NK-92 (cell line): Measurements from ENCODE around the gene RBMS1.

Experiments used
- DNase-seq: peaks from one replicate; lab custom pipeline; 2025; ENCODE audit not compliant: unreplicated experiment; lab: John Stamatoyannopoulos, UW

RBMS1 gene

DNA sequence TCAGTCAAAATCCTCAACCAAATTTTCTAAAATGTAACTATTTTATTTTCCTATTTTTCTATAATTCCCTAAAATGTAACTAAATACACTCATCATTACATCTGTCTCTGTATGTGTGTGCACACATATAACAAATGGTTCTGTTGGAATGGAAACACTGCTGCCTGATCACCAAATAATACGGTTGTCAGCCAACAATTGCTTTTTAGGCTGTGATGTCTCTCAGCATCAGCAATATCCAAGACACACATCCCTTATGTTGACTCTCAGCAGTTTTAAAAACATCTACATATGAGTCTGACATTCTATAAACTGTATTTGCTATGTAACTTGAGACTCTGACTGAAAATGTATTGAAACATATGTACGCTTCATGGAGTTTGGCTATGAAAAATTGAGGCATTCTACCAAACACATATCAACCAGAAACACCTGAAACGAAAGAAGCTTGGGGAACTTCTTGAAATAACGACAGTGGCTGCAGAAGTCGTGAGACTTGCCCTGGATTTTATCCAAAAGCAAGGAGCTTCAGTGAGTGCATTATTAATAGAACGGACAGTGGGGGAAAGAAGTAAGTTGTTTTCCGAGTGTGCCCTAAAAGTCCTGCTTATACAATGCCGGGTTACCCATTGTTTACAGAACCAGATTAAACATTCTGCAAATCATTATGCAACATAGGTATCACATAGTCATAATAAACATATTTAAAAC is 183.3 kb downstream of the RBMS1 start:
- no peak for DNase-seq

DNA sequence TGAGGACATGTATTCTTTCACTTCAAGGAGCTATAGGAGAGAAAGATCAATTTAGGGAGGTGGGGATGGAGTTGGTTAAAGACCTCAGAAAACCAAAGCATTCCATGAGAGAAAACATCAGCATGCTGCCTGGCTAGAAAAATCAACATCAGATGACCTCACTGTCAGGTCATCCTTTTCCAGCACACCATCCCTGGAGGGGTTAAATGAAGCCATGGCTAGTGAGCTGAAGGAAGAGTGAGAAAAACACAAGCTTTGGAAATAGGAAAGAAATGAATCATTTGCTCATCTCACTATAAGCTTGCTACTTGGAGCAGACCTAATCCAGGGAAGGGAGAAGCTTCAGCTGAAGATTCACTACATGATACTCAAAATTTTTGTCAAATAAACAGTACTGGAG is 184.0 kb downstream of the RBMS1 start:
- DNase-seq, result no peak

DNA sequence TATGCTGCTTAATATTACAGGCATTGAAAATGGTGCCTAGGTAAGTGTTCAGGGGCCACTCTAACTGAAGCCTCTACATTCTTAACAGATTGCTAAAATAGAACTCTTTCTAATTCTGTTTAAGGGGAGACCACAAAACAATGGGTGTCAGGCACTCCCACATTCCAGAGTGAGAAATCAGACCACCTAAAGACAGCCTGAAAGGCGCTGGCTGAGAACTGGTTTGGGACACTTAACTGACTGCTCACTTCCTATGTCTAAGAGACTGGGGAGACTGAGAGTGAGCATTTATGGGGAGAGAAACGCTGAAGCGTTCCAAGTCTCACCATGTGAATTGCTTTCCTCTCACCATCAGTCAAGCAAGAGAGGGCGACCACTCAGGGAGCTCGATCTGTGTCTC is 184.7 kb downstream of the RBMS1 start:
- DNase-seq, result no peak

DNA sequence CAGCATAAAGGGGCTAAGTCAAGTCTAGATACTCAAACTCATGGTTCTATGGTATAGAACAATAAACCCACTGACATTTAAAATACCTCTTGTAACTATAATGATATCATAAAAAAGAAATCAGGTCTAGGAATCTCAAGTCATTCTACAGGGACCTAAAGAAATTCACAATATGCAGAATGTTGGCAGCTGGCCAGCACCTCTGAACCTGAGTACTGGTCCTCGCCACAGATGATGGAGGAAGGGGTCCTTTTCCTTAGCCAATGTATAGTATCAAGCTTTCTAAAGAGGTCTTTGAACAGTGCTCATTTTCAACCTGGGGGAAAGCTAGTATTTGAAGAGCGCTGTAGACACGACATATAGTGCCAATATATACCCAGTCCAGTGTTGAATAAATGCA is 185.1 kb downstream of the RBMS1 start:
- no peak for DNase-seq

DNA sequence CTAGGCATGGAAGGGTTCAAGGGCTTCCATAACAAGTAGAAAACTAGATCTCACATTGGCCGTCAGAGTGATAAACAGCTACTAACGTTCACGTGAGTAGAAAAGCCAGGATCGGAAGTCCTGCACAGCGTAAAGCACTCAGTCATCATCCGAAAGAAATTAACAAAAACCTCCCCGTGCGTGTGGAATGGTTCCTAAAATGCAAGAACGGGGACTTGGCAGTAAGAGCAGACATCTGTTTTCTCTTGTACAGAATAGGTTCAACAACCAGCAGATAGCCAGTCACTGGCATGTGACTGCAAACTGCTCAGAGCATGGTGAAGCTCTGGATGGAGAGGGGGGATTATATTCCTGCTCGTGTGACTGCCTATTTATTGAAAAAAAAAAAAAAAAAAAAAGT is 186.6 kb downstream of the RBMS1 start:
- no peak for DNase-seq

DNA sequence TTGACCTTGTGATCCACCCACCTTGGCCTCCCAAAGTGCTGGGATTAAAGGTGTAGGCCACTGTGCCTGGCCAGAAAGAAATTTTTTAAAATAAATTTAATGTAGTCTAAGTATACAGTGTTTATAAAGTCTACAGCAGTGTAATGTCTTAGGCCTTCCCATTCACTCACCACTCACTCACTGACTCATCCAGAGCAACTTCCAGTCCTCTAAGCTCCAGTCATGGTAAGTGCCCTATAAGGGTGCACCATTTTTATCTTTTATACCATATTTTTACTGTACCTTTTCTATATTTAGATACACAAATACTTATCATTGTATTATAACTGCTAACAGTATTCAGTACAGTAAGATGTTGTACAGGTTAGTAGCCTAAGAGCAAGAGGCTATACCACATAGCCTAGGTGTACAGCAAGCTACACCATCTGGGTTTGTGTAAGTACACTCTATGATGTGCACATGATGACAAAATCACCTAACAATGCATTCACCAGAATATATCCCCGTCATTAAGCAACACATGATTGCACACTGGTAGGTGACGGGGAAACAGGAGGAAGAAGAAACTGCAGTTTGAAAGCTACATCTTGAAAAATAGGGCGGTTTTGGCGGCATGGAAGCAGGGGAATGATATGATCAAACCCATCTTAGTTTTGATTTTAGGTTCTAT is 188.4 kb downstream of the RBMS1 start:
- no peak for DNase-seq

DNA sequence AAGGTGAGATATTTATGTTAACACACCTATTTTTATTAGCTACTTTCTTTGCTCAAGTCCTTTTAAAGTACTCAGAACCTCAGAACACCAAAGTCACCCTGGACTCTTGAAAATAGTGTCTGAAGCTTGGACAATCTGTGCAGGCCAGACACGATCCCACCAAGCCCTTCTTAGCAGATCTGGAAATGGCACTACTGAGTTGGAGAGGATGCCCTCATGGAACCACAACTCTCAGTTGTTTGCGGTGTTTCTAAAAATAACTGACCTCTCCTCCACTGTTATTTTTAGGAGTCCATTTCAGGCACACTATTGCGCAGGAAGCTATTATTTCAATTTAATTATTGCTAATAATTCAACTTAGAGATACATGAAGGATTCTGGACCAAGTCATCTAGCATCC is 190.1 kb downstream of the RBMS1 start:
- no peak for DNase-seq

DNA sequence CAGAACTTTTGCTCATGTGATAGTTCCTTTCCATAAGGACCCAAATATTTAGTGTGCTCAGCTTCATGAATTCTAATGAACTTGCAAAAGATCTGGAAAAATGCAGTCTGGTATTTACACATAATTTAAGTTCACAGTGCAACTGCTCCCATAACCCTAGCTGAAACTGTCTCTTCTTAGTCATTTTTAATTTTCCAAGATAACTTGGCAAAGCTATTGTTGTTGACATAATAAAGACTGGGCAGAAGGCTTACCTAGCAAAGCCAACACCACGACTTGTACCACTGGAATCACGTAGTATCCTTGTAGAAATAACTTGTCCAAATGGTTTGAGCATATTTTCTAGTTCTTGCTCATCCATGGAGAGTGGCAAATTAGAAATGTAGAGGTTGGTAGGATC is 190.5 kb downstream of the RBMS1 start:
- no peak for DNase-seq

DNA sequence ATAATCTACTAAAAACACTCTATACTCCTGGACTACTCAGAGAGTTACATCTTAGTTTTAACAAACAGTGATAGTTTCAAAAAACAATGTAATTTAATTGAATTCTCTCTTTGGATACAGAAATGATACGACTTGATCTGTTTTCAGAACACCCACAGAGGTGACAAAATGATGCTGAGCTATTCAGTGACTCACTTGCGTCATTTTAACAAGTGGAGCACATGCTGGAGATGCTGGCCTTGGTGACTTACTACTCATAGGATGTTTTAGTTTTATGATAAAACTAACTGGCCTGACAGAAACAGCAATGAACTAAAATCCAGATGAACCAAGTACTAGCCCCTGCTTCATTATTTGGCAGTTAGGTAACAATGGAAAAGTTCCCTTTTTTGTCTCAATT is 192.2 kb downstream of the RBMS1 start:
- DNase-seq, result no peak

DNA sequence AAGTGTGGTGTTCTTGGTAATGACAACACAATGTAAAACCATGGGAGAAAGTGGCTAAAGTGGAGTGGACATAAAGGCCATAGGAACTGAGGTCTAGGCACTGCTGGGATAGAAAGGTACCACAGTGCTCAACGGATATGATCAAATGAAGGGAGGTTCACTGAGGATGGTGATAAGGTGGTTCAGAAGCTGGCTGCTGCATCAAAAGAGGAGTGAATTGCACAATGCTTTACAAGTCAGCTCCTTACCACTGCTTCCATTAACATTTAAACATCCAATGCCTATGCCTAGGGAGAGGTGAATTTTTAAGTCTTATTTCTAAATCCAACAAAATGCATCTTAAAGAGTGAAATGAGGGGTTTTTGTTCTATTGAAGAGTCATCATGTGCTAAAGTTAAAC is 193.4 kb downstream of the RBMS1 start:
- DNase-seq, result no peak

DNA sequence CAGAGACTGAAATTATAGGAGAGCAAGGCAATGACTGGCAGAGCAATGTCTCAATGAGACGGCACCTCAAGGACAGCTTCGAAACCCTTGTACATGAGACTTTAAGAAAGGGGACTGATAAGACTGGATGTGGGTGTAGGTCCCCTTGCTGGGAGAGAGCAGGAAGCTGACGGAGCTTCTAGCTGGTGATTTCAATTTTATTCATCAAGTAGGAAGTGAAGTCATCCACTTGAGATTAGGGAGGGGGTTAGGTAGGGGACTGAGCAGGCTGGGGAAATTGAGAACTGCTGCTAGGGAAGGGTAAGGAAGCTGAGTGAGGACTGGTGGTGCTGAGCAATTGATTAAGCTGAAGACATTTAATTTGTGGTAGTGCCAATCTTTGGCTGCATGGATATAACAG is 194.1 kb downstream of the RBMS1 start:
- DNase-seq, result no peak

DNA sequence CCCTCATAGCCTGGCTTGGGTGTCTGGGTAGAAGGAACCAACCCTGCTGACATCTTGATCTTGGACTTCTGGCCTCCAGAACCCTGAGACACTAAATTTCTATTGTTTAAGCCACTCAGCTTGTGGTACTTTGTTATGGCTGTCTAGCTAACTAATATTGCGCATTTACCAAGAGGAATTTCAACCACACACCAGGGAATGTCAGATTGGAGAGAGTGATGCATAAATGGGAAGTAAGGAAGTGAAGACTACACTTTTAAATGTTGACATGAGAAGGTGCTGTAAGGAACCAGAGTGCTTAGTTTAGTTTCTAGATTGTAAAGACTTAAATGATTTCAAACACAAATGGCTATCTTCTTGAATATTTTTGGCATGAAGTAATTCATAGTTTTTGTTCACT is 194.6 kb downstream of the RBMS1 start:
- no peak for DNase-seq

DNA sequence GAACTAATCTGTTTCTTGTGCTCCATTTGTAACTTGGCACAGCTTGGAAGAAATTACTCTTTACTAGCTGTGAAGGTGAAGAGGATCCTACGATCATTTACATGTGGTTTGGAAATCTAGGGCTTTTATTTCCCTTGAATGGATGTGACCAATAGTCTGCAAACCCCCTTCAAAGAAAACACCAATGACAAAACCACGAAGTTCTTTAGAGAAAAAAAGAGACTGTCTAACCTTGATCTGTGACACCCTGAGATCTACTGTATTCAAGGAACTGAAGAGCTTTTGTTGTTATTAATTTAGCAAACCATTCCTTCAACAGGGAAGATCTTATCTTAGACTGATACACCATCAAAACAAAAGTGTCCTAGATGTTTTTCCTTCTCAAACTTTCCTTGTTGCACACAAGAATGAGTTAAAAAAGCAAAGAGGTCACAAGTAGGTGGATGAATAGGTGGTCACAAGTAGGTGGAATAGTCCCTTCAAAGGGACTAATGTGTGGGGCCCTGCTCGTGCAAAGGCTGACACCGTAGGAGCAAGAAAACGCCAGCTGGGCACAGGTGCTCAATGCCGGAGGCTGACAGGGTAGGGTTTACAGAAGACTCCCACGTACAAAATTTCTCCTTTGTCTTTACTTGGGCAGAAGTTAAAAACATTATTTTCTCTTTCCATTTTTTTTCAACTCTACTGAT is 197.9 kb downstream of the RBMS1 start:
- DNase-seq, result no peak

DNA sequence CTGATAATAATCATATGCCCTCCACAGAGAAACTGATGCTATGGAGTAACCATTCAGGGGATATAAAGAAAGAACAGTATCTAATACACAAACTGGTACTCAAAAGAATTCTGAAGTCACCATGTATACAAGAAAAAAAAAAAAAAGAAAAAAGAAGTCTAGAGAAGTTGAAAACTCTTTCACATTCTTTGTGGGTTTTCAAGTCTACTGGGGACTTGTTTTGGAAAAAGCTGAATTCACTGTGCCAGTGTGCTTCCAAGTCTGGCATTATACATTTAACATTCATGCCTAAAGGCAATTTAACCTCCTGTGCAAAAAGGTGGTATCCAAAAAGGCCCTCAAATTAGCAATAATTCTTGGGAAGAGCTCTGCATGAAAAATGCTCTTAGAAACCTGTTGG is 198.7 kb downstream of the RBMS1 start:
- DNase-seq, result no peak

DNA sequence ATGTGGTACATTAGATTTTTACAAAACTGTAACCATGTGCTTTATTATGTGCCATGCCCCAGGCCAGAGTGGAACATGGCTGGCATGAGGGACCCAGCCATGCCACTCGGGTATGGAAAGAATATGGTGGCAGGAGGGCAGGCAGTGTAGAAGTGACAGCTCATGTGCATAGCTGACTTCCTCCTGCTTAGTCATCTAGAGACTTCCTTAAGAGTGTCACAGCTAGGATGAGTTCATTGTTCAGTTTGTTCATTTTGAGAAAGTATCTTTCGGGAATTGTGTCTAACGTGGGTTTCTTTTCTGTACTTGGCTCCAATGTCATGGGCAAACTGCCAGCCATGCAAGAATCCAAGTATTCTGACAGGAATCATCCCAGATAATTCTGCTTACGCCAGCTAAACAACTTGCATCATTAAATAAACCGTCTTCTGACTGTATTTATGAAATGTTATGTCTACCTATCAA is 199.2 kb downstream of the RBMS1 start:
- DNase-seq, result no peak

DNA sequence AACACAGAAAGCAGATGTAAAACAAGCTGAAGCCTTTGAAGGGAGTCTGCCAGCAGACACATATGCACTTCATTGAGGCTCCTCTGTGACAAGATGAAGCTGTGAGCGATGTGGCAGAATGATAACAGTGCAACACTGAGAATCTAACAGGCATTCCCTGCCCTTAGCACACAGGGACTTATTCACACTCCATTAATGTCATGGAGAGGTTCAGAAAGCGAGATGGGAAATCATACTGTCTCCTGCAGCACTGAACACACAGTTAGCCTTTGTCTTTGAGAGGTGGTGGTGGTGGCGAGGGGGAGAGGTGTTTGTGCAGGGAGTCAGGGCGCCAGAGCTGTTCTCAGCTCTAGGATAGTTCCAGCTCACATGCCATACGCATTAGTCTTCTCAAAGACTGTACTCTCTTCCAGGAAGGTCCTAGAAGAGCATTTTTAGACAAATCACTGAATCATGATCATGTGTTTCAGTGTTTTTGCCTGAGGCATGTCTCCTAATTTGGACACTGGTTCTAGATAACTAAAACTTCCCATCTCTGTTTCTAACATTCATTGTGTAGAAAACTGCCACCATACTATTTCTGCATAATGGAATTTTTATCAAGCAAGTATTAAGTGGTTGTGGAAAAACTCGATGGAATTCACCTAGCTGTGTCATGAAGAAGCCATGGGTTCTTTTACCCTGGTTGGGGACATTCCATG is 200.1 kb downstream of the RBMS1 start:
- DNase-seq, result no peak

DNA sequence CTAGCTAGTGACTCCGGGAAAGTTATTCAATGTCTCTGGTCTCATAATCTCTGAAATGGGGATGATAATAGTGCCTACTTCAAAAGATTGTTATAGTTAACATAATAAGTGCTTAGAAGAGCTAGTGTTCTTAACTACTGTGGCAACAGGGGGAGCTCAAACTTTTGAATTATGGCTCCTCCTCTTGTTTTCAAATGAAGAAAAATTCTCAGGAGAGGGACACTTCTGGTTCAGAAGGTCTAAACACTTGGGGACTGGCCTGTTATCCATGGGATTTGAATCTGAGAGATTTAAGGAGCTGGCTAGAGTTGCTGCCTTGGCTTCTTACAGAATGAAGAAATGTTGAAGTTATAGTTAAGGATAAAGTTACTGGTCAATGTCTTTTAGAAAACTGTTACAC is 201.4 kb downstream of the RBMS1 start:
- DNase-seq, result no peak

DNA sequence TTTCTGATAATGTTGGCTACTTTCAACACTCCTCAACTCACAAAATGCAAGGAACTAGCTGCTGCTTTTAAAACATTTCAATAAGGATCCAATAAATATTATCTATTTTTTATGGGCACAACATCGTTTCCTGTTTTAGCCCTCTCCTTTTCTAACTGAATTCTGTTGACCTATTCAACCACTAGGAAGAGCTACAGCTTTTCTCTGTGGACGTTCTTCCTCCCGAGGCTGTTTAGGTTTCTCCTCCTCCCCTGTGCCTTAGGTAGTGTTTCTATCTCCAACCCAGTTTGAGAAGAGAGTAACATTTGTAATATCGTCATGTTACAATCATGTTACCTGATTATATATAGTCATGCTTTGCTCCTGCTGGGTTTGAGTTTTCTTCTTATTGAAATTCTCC is 202.2 kb downstream of the RBMS1 start:
- no peak for DNase-seq

DNA sequence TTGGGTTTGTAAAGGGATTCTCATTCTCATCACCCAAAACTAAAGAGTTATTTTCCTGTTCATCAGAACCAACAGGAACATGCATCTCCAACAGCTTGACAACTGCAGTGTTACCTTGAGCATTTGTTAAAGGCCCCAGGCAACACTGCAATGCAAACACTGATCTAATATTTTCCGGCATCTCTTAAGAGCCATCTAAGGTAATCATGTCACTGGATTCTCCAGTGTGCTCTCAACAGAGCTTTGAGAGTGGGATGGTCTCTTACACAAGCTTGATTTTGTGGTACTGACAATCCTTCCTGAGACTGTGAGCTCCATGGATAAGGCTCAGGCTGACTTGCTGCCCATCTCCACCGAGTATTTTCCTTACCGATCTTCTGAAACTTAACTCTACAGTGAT is 203.0 kb downstream of the RBMS1 start:
- no peak for DNase-seq

DNA sequence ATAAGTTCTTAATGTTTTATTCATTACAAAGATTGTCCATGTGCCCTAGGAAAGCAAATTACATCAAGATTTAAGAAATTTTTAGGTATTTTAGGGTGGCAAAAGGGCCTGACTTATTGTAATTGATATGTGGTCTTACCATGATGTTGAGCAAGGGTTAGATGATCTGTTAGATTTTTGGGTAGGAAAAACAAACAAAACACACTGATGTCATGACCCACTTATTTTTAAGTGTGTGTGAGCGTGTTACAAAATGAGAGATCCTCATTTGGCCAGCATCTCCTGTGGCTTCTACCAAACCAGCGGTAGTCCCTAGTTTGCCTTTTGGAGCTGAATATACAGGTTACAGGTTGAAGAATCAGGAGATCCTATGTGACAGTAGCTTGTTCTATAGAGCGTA is 203.8 kb downstream of the RBMS1 start:
- DNase-seq, result no peak

DNA sequence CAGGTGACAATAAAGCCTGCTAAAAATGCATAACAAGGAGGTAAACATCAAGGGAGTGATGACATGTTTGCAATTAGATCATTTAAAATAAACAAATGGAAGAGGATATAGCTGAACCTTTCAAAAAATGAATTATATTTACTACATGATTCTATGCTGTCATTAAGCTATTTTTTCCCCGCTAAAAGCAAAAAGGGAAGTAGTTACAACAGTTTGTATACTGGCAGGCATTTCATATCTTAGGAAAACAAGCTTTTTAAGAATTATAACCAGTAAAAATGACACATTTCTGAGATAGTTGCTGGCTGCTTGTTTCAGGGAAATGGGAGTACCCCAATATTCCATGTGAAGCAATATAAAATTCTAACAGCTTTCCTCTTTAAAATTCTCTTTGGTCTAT is 204.5 kb downstream of the RBMS1 start:
- DNase-seq, result no peak

DNA sequence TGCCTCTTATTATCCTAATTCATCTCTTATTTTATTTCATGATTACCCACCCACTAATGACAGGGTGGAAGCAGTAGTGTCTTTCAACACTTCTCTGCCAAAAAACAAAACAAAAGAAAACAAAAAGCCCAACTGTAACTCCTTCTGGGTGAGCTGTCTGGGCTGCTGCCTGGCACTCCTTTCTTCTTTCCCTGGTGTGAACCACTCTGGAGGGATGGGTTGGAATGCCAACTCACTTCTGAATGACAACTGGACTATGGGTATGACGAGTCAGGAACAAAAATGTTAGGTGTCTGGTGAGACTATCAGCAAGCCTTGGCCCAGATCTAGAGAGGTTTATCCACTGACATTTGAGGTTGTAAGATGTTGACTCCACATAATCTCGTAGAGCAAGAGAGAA is 205.3 kb downstream of the RBMS1 start:
- DNase-seq, result no peak
